Lung (tissue), 12 donors: ENCODE measurements around the gene PTPRE. TPM values are rescaled to one million over a fixed set of nuclear protein-coding genes. Genes with fewer than 3 reads are reported as not detected.

Source experiments
- ATAC-seq: fragments of 200-7000 bp; cut with Tn5 transposase; one replicate; pipeline ENCODE4 v1.9.1; 2020; ENCODE audit warnings: moderate number of reproducible peaks; ENCODE audit not compliant: insufficient read depth, low FRiP score
- DNase-seq, 3 donors: peaks; one replicate each; pipeline ENCODE4 v3.0.0-alpha.2; 2013 to 2017
- H3K27ac ChIP-seq, 2 donors: one replicate each; pipeline ENCODE4 v1.5.1; 2013; ENCODE audit warnings: mild to moderate bottlenecking in 2 of 2, moderate library complexity in 2 of 2, control low read depth in 1 of 2, inconsistent platforms in 1 of 2, low read depth in 1 of 2, low read length in 1 of 2
- H3K27me3 ChIP-seq, 3 donors: one replicate each; pipeline ENCODE4 v1.5.1; 2013; ENCODE audit warnings: low read length in 2 of 3; ENCODE audit not compliant: control insufficient read depth in 3 of 3, insufficient read depth in 3 of 3
- H3K36me3 ChIP-seq, 4 donors: one replicate each; pipeline ENCODE4 v1.5.1; 2013; ENCODE audit warnings: low read length in 4 of 4, mild to moderate bottlenecking in 1 of 4, moderate library complexity in 1 of 4; ENCODE audit not compliant: control insufficient read depth in 4 of 4, insufficient read depth in 4 of 4
- H3K4me1 ChIP-seq, 5 donors: one replicate each; pipeline ENCODE4 v1.5.1; 2013; ENCODE audit warnings: low read length in 5 of 5, mild to moderate bottlenecking in 2 of 5, moderate library complexity in 1 of 5; ENCODE audit not compliant: control insufficient read depth in 5 of 5, insufficient read depth in 5 of 5
- H3K4me3 ChIP-seq: one replicate; pipeline ENCODE4 v1.5.1; 2013; ENCODE audit warnings: mild to moderate bottlenecking, control low read depth, moderate library complexity
- H3K9ac ChIP-seq, 2 donors: one replicate each; pipeline ENCODE4 v1.5.1; 2013; ENCODE audit warnings: low read length in 2 of 2, control low read depth in 1 of 2; ENCODE audit not compliant: insufficient read depth in 1 of 2
- H3K9me3 ChIP-seq, 4 donors: one replicate each; pipeline ENCODE4 v1.5.1; 2013; ENCODE audit warnings: low read length in 3 of 4, mild to moderate bottlenecking in 1 of 4, moderate library complexity in 1 of 4; ENCODE audit not compliant: control insufficient read depth in 4 of 4, insufficient read depth in 3 of 4
- CTCF ChIP-seq: IDR thresholded peaks from 2 replicates; pipeline ENCODE4 v1.5.1; 2012; ENCODE audit warnings: mild to moderate bottlenecking; ENCODE audit errors: control extremely low read depth, extremely low read depth
- WGBS, 2 donors: extraction: QIAGEN DNeasy Blood & Tissue Kit; methylation state at CpG; one replicate each; pipeline ENCODE4 v1.1.7; 2013; 5-methylcytosine and 5-hydroxymethylcytosine counted together
- polyA plus RNA-seq, 2 donors: library from polyadenylated mRNA; stranded (reverse); fragments of 200-250 nt; gene quantifications; one replicate each; pipeline ENCODE4 v1.2.1, GENCODE V29; 2013
- total RNA-seq, 2 donors: library from RNA; depleted of rRNA in 1 of 2; stranded (reverse); fragments of >200 nt in 1 of 2; gene quantifications; one replicate each; pipeline ENCODE4 v1.2.1, GENCODE V29; 2014 to 2021
- donor health status: control.
- donor health status: control.
- donor health status: Bipolar disorder and iron deficiency.
- donor health status: healthy.
- donor health status: DM: yes; HTN: yes; CAD: no.

The PTPRE gene
- total and polyA plus RNA-seq, 4 donors: 15.5 to 68.7 (median 36.5) TPM

GRCh38 chr10:128096486-128097199 is 189.7 kb downstream of the PTPRE start:
- DNase-seq: no peak
- Histone ChIP-seq H3K27me3 (no peaks in the 10 kb centered on the region), H3K9ac (no peak overlapping the region), H3K4me1 (no peaks in the 10 kb centered on the region), H3K9me3 (peaks cover 0 to 2% (median 0%) of the 10 kb centered on the region in 4 donors), H3K36me3 (peaks cover 0 to 16% (median 5%) of the 10 kb centered on the region in 4 donors), H3K4me3 (no peak overlapping the region), H3K27ac (no peak overlapping the region)
- no peak for TF ChIP-seq CTCF
- ATAC-seq: no peak
- 89 to 90% methylated on average over 5 of the region's 5 CpGs for WGBS, 2 donors

- DNase-seq (no peak), ATAC-seq (no peak)
- Histone ChIP-seq H3K9ac (no peak overlapping the region), H3K4me1 (no peaks in the 10 kb centered on the region), H3K27ac (no peak overlapping the region), H3K9me3 (peaks cover 0 to 2% (median 0%) of the 10 kb centered on the region in 4 donors), H3K27me3 (no peaks in the 10 kb centered on the region), H3K36me3 (peaks cover 0 to 16% (median 5%) of the 10 kb centered on the region in 4 donors), H3K4me3 (no peak overlapping the region)
- no peak for TF ChIP-seq CTCF
- WGBS, 2 donors: 86 to 89% methylated on average over 8 of the region's 8 CpGs
These were observed 190.9 kb downstream of the PTPRE start for GRCh38 chr10:128097783-128098182.

GRCh38 chr10:128098631-128099030 is 191.7 kb downstream of the PTPRE start:
- ATAC-seq (no peak), DNase-seq (no peak)
- no peak overlapping the region for H3K4me3 ChIP-seq
- no peaks in the 10 kb centered on the region for H3K27me3 ChIP-seq
- no peaks in the 10 kb centered on the region for H3K4me1 ChIP-seq
- 87 to 96% methylated on average over 10 of the region's 10 CpGs for WGBS, 2 donors
- H3K27ac ChIP-seq: no peak overlapping the region
- peaks cover 0 to 2% (median 0%) of the 10 kb centered on the region in 4 donors for H3K9me3 ChIP-seq
- no peak for TF ChIP-seq CTCF
- no peak overlapping the region for H3K9ac ChIP-seq
- H3K36me3 ChIP-seq: peaks cover 0 to 22% (median 6%) of the 10 kb centered on the region in 4 donors
